SK-N-SH treated with all-trans-retinoic acid at 6 μM for 48 hours (cell line): ENCODE data around the gene NINL.

Source experiments
- ARNTL ChIP-seq: fragments of 450-650 bp; formaldehyde crosslinking; IDR thresholded peaks from 2 replicates; pipeline ENCODE4 v1.5.0; 2020; ENCODE audit warnings: low read depth, mild to moderate bottlenecking, moderate library complexity, borderline replicate concordance
- ISL1 ChIP-seq: fragments of 250-450 bp; sonication (Bioruptor Pico); IDR thresholded peaks from 2 replicates; pipeline ENCODE4 v2.1.2; 2022; ENCODE audit warnings: mild to moderate bottlenecking, moderate library complexity
- TCF4 ChIP-seq: fragments of 250-450 bp; sonication (Bioruptor Pico); IDR thresholded peaks from 2 replicates; pipeline ENCODE4 v1.8.0; 2021; ENCODE audit warnings: mild to moderate bottlenecking, moderate library complexity, borderline replicate concordance

- TF ChIP-seq TCF4 (CRISPR knock-in tag) (no peak), ARNTL (CRISPR knock-in tag) (no peak), ISL1 (no peak)
Observed at GRCh38 chr20:25487975-25488374, 97.4 kb downstream of the NINL start.
